ENCODE results near the gene TLE4.

- no peak for TF ChIP-seq CTCF (IDR thresholded peaks at IDR 0.05; ENCODE audit: poor library complexity)
- TF ChIP-seq EZH2 (IDR thresholded peaks at IDR 0.05; ENCODE audit: borderline replicate concordance), result no peak
Observed at GRCh38 chr9:79705704-79706103, 133.9 kb downstream of the TLE4 start.
